Measurements from ENCODE around the gene SNX30.

SNX30 gene

GRCh38 chr9:112881331-112881730 is 130.8 kb downstream of the SNX30 start:
- TF ChIP-seq EZH2 (IDR thresholded peaks at IDR 0.05; ENCODE audit: borderline replicate concordance, low read depth, low read length, severe bottlenecking): no peak
- TF ChIP-seq, protein P1, sequence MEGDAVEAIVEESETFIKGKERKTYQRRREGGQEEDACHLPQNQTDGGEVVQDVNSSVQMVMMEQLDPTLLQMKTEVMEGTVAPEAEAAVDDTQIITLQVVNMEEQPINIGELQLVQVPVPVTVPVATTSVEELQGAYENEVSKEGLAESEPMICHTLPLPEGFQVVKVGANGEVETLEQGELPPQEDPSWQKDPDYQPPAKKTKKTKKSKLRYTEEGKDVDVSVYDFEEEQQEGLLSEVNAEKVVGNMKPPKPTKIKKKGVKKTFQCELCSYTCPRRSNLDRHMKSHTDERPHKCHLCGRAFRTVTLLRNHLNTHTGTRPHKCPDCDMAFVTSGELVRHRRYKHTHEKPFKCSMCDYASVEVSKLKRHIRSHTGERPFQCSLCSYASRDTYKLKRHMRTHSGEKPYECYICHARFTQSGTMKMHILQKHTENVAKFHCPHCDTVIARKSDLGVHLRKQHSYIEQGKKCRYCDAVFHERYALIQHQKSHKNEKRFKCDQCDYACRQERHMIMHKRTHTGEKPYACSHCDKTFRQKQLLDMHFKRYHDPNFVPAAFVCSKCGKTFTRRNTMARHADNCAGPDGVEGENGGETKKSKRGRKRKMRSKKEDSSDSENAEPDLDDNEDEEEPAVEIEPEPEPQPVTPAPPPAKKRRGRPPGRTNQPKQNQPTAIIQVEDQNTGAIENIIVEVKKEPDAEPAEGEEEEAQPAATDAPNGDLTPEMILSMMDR (IDR thresholded peaks at IDR 0.05; ENCODE audit: borderline replicate concordance, extremely low read depth, low read length, poor library complexity, severe bottlenecking): no peak
- Histone ChIP-seq H3K4me2 (ENCODE audit: insufficient read depth, low read length) (no peak overlapping the region), H3K9ac (ENCODE audit: low read depth, low read length) (no peak overlapping the region), H3K36me3 (ENCODE audit: insufficient read depth, low read length) (no peaks in the 10 kb centered on the region), H3K27me3 (ENCODE audit: insufficient read depth, low read length, poor library complexity) (no peaks in the 10 kb centered on the region), H3K27ac (ENCODE audit: low read length) (no peak overlapping the region), H3K9me3 (ENCODE audit: insufficient read depth, low read length, severe bottlenecking) (no peaks in the 10 kb centered on the region), H3K4me3 (ENCODE audit: low read depth in 1 of 2, low read length in 2 of 2) (no peak overlapping the region), H3K4me1 (ENCODE audit: insufficient read depth, low read length) (no peaks in the 10 kb centered on the region), H4K20me1 (ENCODE audit: insufficient read depth, low read length) (no peaks in the 10 kb centered on the region), H3K79me2 (ENCODE audit: insufficient read depth, low read length) (no peaks in the 10 kb centered on the region), H2AFZ (ENCODE audit: low read depth, low read length) (no peak overlapping the region)
- DNase-seq (no peak), ATAC-seq (ENCODE audit: insufficient read depth, low read depth) (no peak)

GRCh38 chr9:112884101-112884500 is 133.5 kb downstream of the SNX30 start:
- Histone ChIP-seq H3K79me2 (ENCODE audit: insufficient read depth, low read length) (no peaks in the 10 kb centered on the region), H3K9ac (ENCODE audit: low read depth, low read length) (no peak overlapping the region), H4K20me1 (ENCODE audit: insufficient read depth, low read length) (no peaks in the 10 kb centered on the region), H3K4me3 (ENCODE audit: low read depth in 1 of 2, low read length in 2 of 2) (no peak overlapping the region), H3K4me2 (ENCODE audit: insufficient read depth, low read length) (no peak overlapping the region), H3K4me1 (ENCODE audit: insufficient read depth, low read length) (no peaks in the 10 kb centered on the region), H3K9me3 (ENCODE audit: insufficient read depth, low read length, severe bottlenecking) (no peaks in the 10 kb centered on the region), H3K36me3 (ENCODE audit: insufficient read depth, low read length) (no peaks in the 10 kb centered on the region), H3K27ac (ENCODE audit: low read length) (no peak overlapping the region), H3K27me3 (ENCODE audit: insufficient read depth, low read length, poor library complexity) (no peaks in the 10 kb centered on the region), H2AFZ (ENCODE audit: low read depth, low read length) (no peak overlapping the region)
- DNase-seq (no peak), ATAC-seq (ENCODE audit: insufficient read depth, low read depth) (no peak)
- no peak for TF ChIP-seq EZH2 (IDR thresholded peaks at IDR 0.05; ENCODE audit: borderline replicate concordance, low read depth, low read length, severe bottlenecking)
- TF ChIP-seq, protein P1 (IDR thresholded peaks at IDR 0.05; ENCODE audit: borderline replicate concordance, extremely low read depth, low read length, poor library complexity, severe bottlenecking): no peak

DNA sequence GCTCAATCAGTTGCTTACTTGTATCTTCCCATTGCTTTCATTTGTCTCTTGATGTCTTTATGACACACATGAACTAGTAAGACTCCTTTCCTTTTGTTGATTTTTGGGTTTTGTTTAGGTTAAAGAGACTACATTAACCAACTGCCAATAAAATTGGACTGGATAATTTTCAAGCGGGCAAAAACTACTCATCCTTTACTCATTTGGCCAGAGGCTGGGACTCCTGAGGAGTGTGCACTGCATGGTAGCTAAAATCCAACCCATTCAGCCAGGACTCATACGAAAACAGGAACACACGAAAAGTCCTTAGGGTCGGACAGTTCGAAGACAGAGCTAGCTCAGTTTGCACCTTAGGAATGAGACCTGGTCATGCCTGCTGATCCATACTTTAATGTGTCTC is 134.2 kb downstream of the SNX30 start:
- no peaks in the 10 kb centered on the region for H4K20me1 ChIP-seq (ENCODE audit: insufficient read depth, low read length)
- no peaks in the 10 kb centered on the region for H3K9me3 ChIP-seq (ENCODE audit: insufficient read depth, low read length, severe bottlenecking)
- DNase-seq (no peak), ATAC-seq (ENCODE audit: insufficient read depth, low read depth) (no peak)
- H3K4me1 ChIP-seq (ENCODE audit: insufficient read depth, low read length): no peaks in the 10 kb centered on the region
- H3K36me3 ChIP-seq (ENCODE audit: insufficient read depth, low read length): no peaks in the 10 kb centered on the region
- TF ChIP-seq, protein P1 (IDR thresholded peaks at IDR 0.05; ENCODE audit: borderline replicate concordance, extremely low read depth, low read length, poor library complexity, severe bottlenecking): no peak
- TF ChIP-seq EZH2 (IDR thresholded peaks at IDR 0.05; ENCODE audit: borderline replicate concordance, low read depth, low read length, severe bottlenecking): no peak
- H3K9ac ChIP-seq (ENCODE audit: low read depth, low read length): no peak overlapping the region
- no peak overlapping the region for H2AFZ ChIP-seq (ENCODE audit: low read depth, low read length)
- H3K4me2 ChIP-seq (ENCODE audit: insufficient read depth, low read length): no peak overlapping the region
- H3K4me3 ChIP-seq (ENCODE audit: low read depth in 1 of 2, low read length in 2 of 2): no peak overlapping the region
- no peak overlapping the region for H3K27ac ChIP-seq (ENCODE audit: low read length)
- H3K27me3 ChIP-seq (ENCODE audit: insufficient read depth, low read length, poor library complexity): no peaks in the 10 kb centered on the region
- H3K79me2 ChIP-seq (ENCODE audit: insufficient read depth, low read length): no peaks in the 10 kb centered on the region

- Histone ChIP-seq H3K9me3 (ENCODE audit: insufficient read depth, low read length, severe bottlenecking) (no peaks in the 10 kb centered on the region), H3K4me1 (ENCODE audit: insufficient read depth, low read length) (no peaks in the 10 kb centered on the region), H3K27ac (ENCODE audit: low read length) (no peak overlapping the region), H3K36me3 (ENCODE audit: insufficient read depth, low read length) (no peaks in the 10 kb centered on the region), H4K20me1 (ENCODE audit: insufficient read depth, low read length) (no peaks in the 10 kb centered on the region), H2AFZ (ENCODE audit: low read depth, low read length) (no peak overlapping the region), H3K27me3 (ENCODE audit: insufficient read depth, low read length, poor library complexity) (no peaks in the 10 kb centered on the region), H3K4me3 (ENCODE audit: low read depth in 1 of 2, low read length in 2 of 2) (no peak overlapping the region), H3K9ac (ENCODE audit: low read depth, low read length) (no peak overlapping the region), H3K4me2 (ENCODE audit: insufficient read depth, low read length) (no peak overlapping the region), H3K79me2 (ENCODE audit: insufficient read depth, low read length) (no peaks in the 10 kb centered on the region)
- no peak for DNase-seq
- ATAC-seq (ENCODE audit: insufficient read depth, low read depth): peak; percentile 71
- TF ChIP-seq, protein P1 (IDR thresholded peaks at IDR 0.05; ENCODE audit: borderline replicate concordance, extremely low read depth, low read length, poor library complexity, severe bottlenecking): no peak
- no peak for TF ChIP-seq EZH2 (IDR thresholded peaks at IDR 0.05; ENCODE audit: borderline replicate concordance, low read depth, low read length, severe bottlenecking)
Measured at GRCh38 chr9:112885324-112885723, 134.8 kb downstream of the SNX30 start.
